Measurements from ENCODE around the gene IQCH.

Gene IQCH

DNA sequence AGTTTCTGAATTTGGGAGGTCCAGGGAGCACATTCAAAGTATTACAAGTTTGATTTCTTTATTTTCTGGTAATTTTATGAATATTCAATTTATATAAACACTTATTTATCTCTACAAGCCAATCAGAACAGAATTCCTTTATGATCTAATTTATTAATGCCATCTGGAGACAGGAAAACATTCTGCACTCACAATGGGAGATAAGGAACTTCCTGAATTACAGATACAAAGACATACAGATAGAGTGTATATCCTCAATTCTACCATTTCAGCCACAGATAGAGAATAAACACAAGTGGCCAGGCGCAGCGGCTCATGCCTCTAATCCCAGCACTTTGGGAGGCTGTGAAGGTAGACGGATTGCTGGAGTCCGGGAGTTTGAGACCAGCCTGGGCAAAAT is 86.0 kb downstream of the IQCH start:
- H3K27ac ChIP-seq (ENCODE audit: low read length), result no peak overlapping the region
- no peaks in the 10 kb centered on the region for H4K20me1 ChIP-seq (ENCODE audit: insufficient read depth, low read length)
- H2AFZ ChIP-seq (ENCODE audit: low read length), result no peak overlapping the region
- no peak overlapping the region for H3K9ac ChIP-seq (ENCODE audit: low read length)
- H3K4me1 ChIP-seq (ENCODE audit: low read length), result no peaks in the 10 kb centered on the region
- H3F3A ChIP-seq (ENCODE audit: insufficient read depth, low read length), result no peaks in the 10 kb centered on the region
- no peak for DNase-seq
- no peak overlapping the region for H3K4me2 ChIP-seq (ENCODE audit: low read depth, low read length)
- H3K4me3 ChIP-seq (ENCODE audit: low read length), result no peak overlapping the region
- no peaks in the 10 kb centered on the region for H3K27me3 ChIP-seq (replicated peaks; ENCODE audit: insufficient read depth, low read length)
- H3K9me2 ChIP-seq (replicated peaks; ENCODE audit: insufficient read depth, low read length), result no peaks in the 10 kb centered on the region
- TF ChIP-seq EZH2phosphoT487 (IDR thresholded peaks at IDR 0.05; ENCODE audit: low read length) (no peak), EZH2 (optimal IDR thresholded peaks at IDR 0.05; ENCODE audit: low read depth, low read length) (no peak)
- TF ChIP-seq, protein P1, sequence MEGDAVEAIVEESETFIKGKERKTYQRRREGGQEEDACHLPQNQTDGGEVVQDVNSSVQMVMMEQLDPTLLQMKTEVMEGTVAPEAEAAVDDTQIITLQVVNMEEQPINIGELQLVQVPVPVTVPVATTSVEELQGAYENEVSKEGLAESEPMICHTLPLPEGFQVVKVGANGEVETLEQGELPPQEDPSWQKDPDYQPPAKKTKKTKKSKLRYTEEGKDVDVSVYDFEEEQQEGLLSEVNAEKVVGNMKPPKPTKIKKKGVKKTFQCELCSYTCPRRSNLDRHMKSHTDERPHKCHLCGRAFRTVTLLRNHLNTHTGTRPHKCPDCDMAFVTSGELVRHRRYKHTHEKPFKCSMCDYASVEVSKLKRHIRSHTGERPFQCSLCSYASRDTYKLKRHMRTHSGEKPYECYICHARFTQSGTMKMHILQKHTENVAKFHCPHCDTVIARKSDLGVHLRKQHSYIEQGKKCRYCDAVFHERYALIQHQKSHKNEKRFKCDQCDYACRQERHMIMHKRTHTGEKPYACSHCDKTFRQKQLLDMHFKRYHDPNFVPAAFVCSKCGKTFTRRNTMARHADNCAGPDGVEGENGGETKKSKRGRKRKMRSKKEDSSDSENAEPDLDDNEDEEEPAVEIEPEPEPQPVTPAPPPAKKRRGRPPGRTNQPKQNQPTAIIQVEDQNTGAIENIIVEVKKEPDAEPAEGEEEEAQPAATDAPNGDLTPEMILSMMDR (IDR thresholded peaks at IDR 0.05; ENCODE audit: low read length), result no peak
- H3K9me3 ChIP-seq (replicated peaks; ENCODE audit: insufficient read depth, low read length), result no peaks in the 10 kb centered on the region
- no peaks in the 10 kb centered on the region for H3K36me3 ChIP-seq (replicated peaks; ENCODE audit: insufficient read depth, low read length)
- no peaks in the 10 kb centered on the region for H3K79me2 ChIP-seq (ENCODE audit: low read length)

DNA sequence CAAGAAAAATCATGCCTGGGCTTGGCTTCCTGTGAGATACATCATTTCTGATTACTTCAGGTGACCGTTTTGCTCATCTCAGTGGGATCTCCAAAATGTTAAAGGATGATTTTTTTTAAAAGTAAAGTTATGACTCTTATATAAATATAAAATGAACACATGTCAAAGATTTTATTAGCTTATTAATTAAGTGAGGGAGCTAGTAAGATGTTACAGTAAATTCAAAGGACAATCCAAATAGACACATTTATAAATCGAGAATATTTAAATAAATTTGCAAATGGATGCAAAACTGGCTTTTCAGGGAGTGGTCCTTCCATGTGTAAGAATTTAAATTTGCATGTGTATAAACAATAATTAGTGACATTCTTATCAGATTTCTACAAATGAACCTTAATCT is 87.0 kb downstream of the IQCH start:
- Histone ChIP-seq H3K9me2 (replicated peaks; ENCODE audit: insufficient read depth, low read length) (no peaks in the 10 kb centered on the region), H3K27me3 (replicated peaks; ENCODE audit: insufficient read depth, low read length) (no peaks in the 10 kb centered on the region), H3K4me3 (ENCODE audit: low read length) (no peak overlapping the region), H3K27ac (ENCODE audit: low read length) (no peak overlapping the region), H3K79me2 (ENCODE audit: low read length) (no peaks in the 10 kb centered on the region), H3K9me3 (replicated peaks; ENCODE audit: insufficient read depth, low read length) (no peaks in the 10 kb centered on the region), H3K36me3 (replicated peaks; ENCODE audit: insufficient read depth, low read length) (no peaks in the 10 kb centered on the region), H4K20me1 (ENCODE audit: insufficient read depth, low read length) (no peaks in the 10 kb centered on the region), H2AFZ (ENCODE audit: low read length) (no peak overlapping the region), H3K4me2 (ENCODE audit: low read depth, low read length) (no peak overlapping the region), H3K9ac (ENCODE audit: low read length) (no peak overlapping the region), H3K4me1 (ENCODE audit: low read length) (no peaks in the 10 kb centered on the region), H3F3A (ENCODE audit: insufficient read depth, low read length) (no peaks in the 10 kb centered on the region)
- DNase-seq, result no peak
- no peak for TF ChIP-seq EZH2phosphoT487 (IDR thresholded peaks at IDR 0.05; ENCODE audit: low read length)
- TF ChIP-seq, protein P1 (IDR thresholded peaks at IDR 0.05; ENCODE audit: low read length), result no peak
- TF ChIP-seq EZH2 (optimal IDR thresholded peaks at IDR 0.05; ENCODE audit: low read depth, low read length), result no peak

DNA sequence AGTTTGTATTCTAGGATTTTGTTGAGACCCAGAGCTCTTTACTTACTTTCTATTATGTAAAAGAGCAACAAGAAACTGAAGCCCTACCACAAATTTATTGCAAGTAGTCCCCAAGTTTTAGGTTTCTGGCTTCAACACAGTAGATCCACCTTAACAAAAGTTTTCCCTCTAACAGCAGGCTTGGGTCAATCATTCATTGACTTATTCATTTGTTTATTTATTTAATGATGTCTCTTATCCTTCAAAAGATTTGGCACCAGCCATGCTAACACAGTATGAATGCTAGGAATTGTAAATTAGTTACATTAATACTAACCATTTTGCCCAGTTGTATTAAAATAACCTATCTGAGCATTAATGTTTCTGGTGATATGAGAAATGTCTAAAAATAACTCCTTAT is 88.6 kb downstream of the IQCH start:
- H3K4me1 ChIP-seq (ENCODE audit: low read length), result no peaks in the 10 kb centered on the region
- H3K4me2 ChIP-seq (ENCODE audit: low read depth, low read length), result no peak overlapping the region
- no peaks in the 10 kb centered on the region for H3K9me3 ChIP-seq (replicated peaks; ENCODE audit: insufficient read depth, low read length)
- TF ChIP-seq EZH2phosphoT487 (IDR thresholded peaks at IDR 0.05; ENCODE audit: low read length) (no peak), EZH2 (optimal IDR thresholded peaks at IDR 0.05; ENCODE audit: low read depth, low read length) (no peak)
- TF ChIP-seq, protein P1 (IDR thresholded peaks at IDR 0.05; ENCODE audit: low read length), result no peak
- H2AFZ ChIP-seq (ENCODE audit: low read length), result no peak overlapping the region
- no peaks in the 10 kb centered on the region for H3K79me2 ChIP-seq (ENCODE audit: low read length)
- no peaks in the 10 kb centered on the region for H3K9me2 ChIP-seq (replicated peaks; ENCODE audit: insufficient read depth, low read length)
- no peak overlapping the region for H3K9ac ChIP-seq (ENCODE audit: low read length)
- H3K36me3 ChIP-seq (replicated peaks; ENCODE audit: insufficient read depth, low read length), result no peaks in the 10 kb centered on the region
- no peaks in the 10 kb centered on the region for H3F3A ChIP-seq (ENCODE audit: insufficient read depth, low read length)
- no peak overlapping the region for H3K4me3 ChIP-seq (ENCODE audit: low read length)
- no peak overlapping the region for H3K27ac ChIP-seq (ENCODE audit: low read length)
- no peaks in the 10 kb centered on the region for H4K20me1 ChIP-seq (ENCODE audit: insufficient read depth, low read length)
- no peak for DNase-seq
- no peaks in the 10 kb centered on the region for H3K27me3 ChIP-seq (replicated peaks; ENCODE audit: insufficient read depth, low read length)
